Measurements from ENCODE around the gene KRTAP5-7.
"Not testable (repeated sequence)": the region's sequence is repeated elsewhere in the genome, so short reads cannot be mapped to it uniquely, and the experiment has no call there.

DNA sequence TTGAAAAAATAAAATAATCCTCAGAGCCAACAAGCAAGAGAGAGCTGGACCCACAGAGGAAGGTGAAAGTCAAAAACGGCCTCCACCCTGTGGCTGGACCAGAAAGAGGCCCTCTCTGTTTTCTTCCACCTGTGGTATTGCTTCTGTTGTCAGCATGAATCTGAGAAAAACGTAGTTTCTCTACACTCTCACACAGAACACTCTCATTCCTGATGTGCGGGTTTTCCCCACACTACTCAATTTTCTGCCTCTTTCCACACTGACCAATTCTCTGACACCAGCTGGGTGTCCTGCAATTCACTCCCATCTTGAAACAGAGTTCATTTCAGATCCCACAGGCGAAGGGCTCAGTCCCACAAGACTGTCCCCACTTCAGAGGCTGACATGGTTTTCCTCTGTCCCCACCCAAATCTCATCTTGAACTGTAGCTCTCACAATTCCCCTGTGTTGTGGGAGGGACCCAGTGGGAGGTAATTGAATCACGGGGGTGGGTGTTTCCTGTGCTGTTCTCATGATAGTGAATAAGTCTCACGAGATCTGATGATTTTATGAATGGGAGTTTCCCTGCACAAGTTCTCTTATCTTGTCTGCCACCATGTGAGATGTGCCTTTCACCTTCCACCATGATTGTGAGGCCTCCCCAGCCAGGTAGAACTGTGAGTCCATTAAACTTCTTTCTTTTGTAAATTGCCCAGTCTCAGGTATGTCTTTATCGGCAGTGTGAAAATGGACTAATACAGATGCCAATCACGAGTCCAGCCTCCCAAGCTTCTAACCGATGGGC is 13.6 kb downstream of the KRTAP5-7 start:
- TF ChIP-seq POLR2A, CTCF (IDR thresholded peaks at IDR 0.05): not testable (repeated sequence)

Measured in esophagus squamous epithelium (tissue), 4 donors.